NCI-H187 (cell line): Measurements from ENCODE around the gene BAIAP2.

Experiments used
- DNase-seq, 2 experiments: peaks; one replicate each; lab custom pipeline; 2025; lab: John Stamatoyannopoulos, UW

Gene BAIAP2

GRCh38 chr17:81125573-81126081, 90.7 kb downstream of the BAIAP2 start:
- no peak for DNase-seq

- no peak for DNase-seq
Measured at GRCh38 chr17:81126281-81127132, 91.6 kb downstream of the BAIAP2 start.

GRCh38 chr17:81127133-81127455, 92.1 kb downstream of the BAIAP2 start:
- DNase-seq = no peak

- no peak for DNase-seq
Measured at GRCh38 chr17:81127526-81128177, 92.7 kb downstream of the BAIAP2 start.

GRCh38 chr17:81128338-81128737, 93.4 kb downstream of the BAIAP2 start:
- DNase-seq = no peak

GRCh38 chr17:81128774-81129173, 93.8 kb downstream of the BAIAP2 start:
- no peak for DNase-seq

GRCh38 chr17:81129289-81129688, 94.3 kb downstream of the BAIAP2 start:
- no peak for DNase-seq

- DNase-seq = no peak
Measured at GRCh38 chr17:81129711-81130367, 94.9 kb downstream of the BAIAP2 start.

- DNase-seq = no peak
Measured at GRCh38 chr17:81130385-81131361, 95.7 kb downstream of the BAIAP2 start.

GRCh38 chr17:81131486-81132196, 96.7 kb downstream of the BAIAP2 start:
- no peak for DNase-seq

- no peak for DNase-seq
Measured at GRCh38 chr17:81132197-81132540, 97.2 kb downstream of the BAIAP2 start.

GRCh38 chr17:81132770-81133723, 98.1 kb downstream of the BAIAP2 start:
- DNase-seq = no peak

- no peak for DNase-seq
Measured at GRCh38 chr17:81134064-81134781, 99.3 kb downstream of the BAIAP2 start.

- peak in 1 of 2 experiments; percentile 37 for DNase-seq
Measured at GRCh38 chr17:81135505-81136278, 100.7 kb downstream of the BAIAP2 start.

GRCh38 chr17:81136366-81136765, 101.4 kb downstream of the BAIAP2 start:
- DNase-seq = no peak

GRCh38 chr17:81137248-81137647, 102.3 kb downstream of the BAIAP2 start:
- no peak for DNase-seq

- no peak for DNase-seq
Measured at GRCh38 chr17:81138083-81138482, 103.1 kb downstream of the BAIAP2 start.

- no peak for DNase-seq
Measured at GRCh38 chr17:81138500-81138899, 103.5 kb downstream of the BAIAP2 start.
